Measurements from ENCODE around the gene SCAF4. TPM values are rescaled to one million over a fixed set of nuclear protein-coding genes. Genes with fewer than 3 reads are reported as not detected.

SCAF4 gene
- total and polyA plus RNA-seq, 4 donors: 11.3 to 29.7 (median 20.1) TPM

DNA sequence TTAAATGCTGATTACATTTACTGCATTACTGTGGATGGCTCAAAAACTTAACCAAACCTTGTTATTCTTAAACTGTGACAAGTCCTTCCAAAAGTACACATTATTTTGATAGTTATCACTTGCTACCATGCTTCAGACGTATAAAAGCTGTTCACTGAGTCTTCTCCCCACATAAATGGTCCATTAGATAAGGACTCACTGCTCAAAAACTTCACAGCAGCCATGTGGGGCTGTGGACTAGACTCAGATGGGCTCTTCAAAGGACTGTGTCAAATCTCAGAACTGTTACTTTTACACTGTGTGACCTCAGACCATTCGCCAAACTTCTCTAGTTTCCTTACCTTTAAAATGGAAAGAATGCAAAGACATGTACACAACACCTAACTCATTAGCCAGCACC is 11.6 kb downstream of the SCAF4 start:
- Histone ChIP-seq H3K27ac (ENCODE audit: low read depth in 1 of 2, low read length in 1 of 2) (no peak overlapping the region), H3K27me3 (ENCODE audit: control insufficient read depth in 3 of 3, insufficient read depth in 3 of 3, low read length in 2 of 3) (no peaks in the 10 kb centered on the region), H3K4me1 (ENCODE audit: control insufficient read depth in 5 of 5, insufficient read depth in 5 of 5, low read length in 5 of 5) (peaks cover 0 to 21% (median 0%) of the 10 kb centered on the region in 5 donors), H3K4me3 (no peak overlapping the region), H3K36me3 (ENCODE audit: control insufficient read depth in 4 of 4, insufficient read depth in 4 of 4, low read length in 4 of 4) (no peaks in the 10 kb centered on the region), H3K9ac (ENCODE audit: insufficient read depth in 1 of 2, low read length in 2 of 2) (no peak overlapping the region), H3K9me3 (ENCODE audit: control insufficient read depth in 4 of 4, insufficient read depth in 3 of 4, low read length in 3 of 4) (no peaks in the 10 kb centered on the region)
- DNase-seq: no peak
- no peak for ATAC-seq (ENCODE audit: insufficient read depth, low FRiP score)
- TF ChIP-seq, protein P1, sequence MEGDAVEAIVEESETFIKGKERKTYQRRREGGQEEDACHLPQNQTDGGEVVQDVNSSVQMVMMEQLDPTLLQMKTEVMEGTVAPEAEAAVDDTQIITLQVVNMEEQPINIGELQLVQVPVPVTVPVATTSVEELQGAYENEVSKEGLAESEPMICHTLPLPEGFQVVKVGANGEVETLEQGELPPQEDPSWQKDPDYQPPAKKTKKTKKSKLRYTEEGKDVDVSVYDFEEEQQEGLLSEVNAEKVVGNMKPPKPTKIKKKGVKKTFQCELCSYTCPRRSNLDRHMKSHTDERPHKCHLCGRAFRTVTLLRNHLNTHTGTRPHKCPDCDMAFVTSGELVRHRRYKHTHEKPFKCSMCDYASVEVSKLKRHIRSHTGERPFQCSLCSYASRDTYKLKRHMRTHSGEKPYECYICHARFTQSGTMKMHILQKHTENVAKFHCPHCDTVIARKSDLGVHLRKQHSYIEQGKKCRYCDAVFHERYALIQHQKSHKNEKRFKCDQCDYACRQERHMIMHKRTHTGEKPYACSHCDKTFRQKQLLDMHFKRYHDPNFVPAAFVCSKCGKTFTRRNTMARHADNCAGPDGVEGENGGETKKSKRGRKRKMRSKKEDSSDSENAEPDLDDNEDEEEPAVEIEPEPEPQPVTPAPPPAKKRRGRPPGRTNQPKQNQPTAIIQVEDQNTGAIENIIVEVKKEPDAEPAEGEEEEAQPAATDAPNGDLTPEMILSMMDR (IDR thresholded peaks at IDR 0.05; ENCODE audit: control extremely low read depth, extremely low read depth): no peak
- 66 to 83% methylated on average over 2 of the region's 2 CpGs for WGBS, 2 donors

DNA sequence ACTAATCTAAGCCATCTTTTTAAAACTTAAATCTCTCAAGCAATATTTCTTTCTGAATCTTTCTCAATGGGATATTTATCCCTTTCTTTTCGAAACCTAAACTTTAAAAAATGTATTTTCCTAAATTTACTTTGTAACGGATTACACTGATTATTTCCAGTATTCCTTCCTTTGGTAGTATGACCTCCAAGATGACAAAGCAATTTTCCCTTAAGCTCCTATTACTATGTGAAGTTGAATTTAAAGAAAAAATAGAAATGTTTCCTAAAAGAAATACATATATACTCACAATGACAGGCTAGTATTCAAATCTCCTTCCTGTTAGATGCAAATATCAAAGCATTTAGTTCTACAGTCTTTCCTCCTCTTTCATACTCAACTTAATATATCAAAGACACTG is 15.8 kb downstream of the SCAF4 start:
- TF ChIP-seq, protein P1 (IDR thresholded peaks at IDR 0.05; ENCODE audit: control extremely low read depth, extremely low read depth): no peak
- Histone ChIP-seq H3K36me3 (ENCODE audit: control insufficient read depth in 4 of 4, insufficient read depth in 4 of 4, low read length in 4 of 4) (no peaks in the 10 kb centered on the region), H3K27me3 (ENCODE audit: control insufficient read depth in 3 of 3, insufficient read depth in 3 of 3, low read length in 2 of 3) (no peaks in the 10 kb centered on the region), H3K4me3 (no peak overlapping the region), H3K9me3 (ENCODE audit: control insufficient read depth in 4 of 4, insufficient read depth in 3 of 4, low read length in 3 of 4) (no peaks in the 10 kb centered on the region), H3K27ac (ENCODE audit: low read depth in 1 of 2, low read length in 1 of 2) (no peak overlapping the region), H3K4me1 (ENCODE audit: control insufficient read depth in 5 of 5, insufficient read depth in 5 of 5, low read length in 5 of 5) (peaks cover 0 to 22% (median 0%) of the 10 kb centered on the region in 5 donors), H3K9ac (ENCODE audit: insufficient read depth in 1 of 2, low read length in 2 of 2) (no peak overlapping the region)
- DNase-seq: no peak
- 82 to 85% methylated on average over 2 of the region's 2 CpGs for WGBS, 2 donors
- no peak for ATAC-seq (ENCODE audit: insufficient read depth, low FRiP score)

DNA sequence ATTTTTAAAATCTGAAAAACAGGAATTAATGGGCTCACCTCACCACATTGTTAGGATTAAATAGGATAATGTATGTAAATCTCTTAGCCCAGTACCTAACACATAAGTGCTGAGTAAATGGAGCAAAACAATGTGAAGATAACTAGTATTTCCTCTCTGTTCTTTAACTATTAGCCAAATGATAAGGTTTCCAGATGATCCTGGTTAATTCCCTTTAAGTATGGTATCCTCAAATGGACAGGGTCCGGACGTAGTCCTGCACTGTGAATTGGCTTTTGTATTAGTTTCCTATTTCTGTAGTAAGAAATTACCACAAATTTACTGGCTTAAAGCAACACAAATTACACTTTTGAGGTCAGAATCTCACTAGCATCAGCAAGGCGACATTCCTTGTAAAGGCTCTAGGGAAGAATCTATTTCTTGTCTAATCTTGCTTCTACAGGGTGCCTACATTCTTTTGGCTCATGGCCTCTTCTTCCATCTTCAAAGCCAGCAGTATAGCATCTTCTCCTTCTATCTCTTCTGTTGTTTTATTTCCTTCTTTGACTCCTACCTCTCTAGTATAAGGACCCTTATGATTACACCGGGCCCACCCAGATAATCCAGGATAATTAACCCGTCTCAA is 17.1 kb downstream of the SCAF4 start:
- H3K4me1 ChIP-seq (ENCODE audit: control insufficient read depth in 5 of 5, insufficient read depth in 5 of 5, low read length in 5 of 5): peaks cover 0 to 21% (median 0%) of the 10 kb centered on the region in 5 donors
- no peaks in the 10 kb centered on the region for H3K36me3 ChIP-seq (ENCODE audit: control insufficient read depth in 4 of 4, insufficient read depth in 4 of 4, low read length in 4 of 4)
- 93 to 94% methylated on average over 5 of the region's 5 CpGs for WGBS, 2 donors
- H3K27me3 ChIP-seq (ENCODE audit: control insufficient read depth in 3 of 3, insufficient read depth in 3 of 3, low read length in 2 of 3): no peaks in the 10 kb centered on the region
- TF ChIP-seq, protein P1 (IDR thresholded peaks at IDR 0.05; ENCODE audit: control extremely low read depth, extremely low read depth): no peak
- H3K9me3 ChIP-seq (ENCODE audit: control insufficient read depth in 4 of 4, insufficient read depth in 3 of 4, low read length in 3 of 4): no peaks in the 10 kb centered on the region
- H3K4me3 ChIP-seq: no peak overlapping the region
- DNase-seq: no peak
- no peak for ATAC-seq (ENCODE audit: insufficient read depth, low FRiP score)
- H3K27ac ChIP-seq (ENCODE audit: low read depth in 1 of 2, low read length in 1 of 2): no peak overlapping the region
- no peak overlapping the region for H3K9ac ChIP-seq (ENCODE audit: insufficient read depth in 1 of 2, low read length in 2 of 2)

Data from lung (tissue), 12 donors.